Measurements from ENCODE around the gene ZNF583. TPM values are rescaled to one million over a fixed set of nuclear protein-coding genes. Genes with fewer than 3 reads are reported as not detected.

The ZNF583 gene
- total and polyA plus RNA-seq, 2 of the 13 experiments (the other 11 are each of a cell fraction or from before 2014, with no cell fraction given), result 0.65 to 5.3 TPM

GRCh38 chr19:56474308-56474707 lies 70.2 kb downstream of the ZNF583 start (continued):
- TF ChIP-seq NONO (IDR thresholded peaks at IDR 0.05) (no peak), NONO (CRISPR knock-in tag; conservative IDR thresholded peaks at IDR 0.05) (no peak), ARNT (IDR thresholded peaks at IDR 0.05) (no peak), TERF1 (CRISPR knock-in tag; IDR thresholded peaks at IDR 0.05) (no peak), AGO1 (IDR thresholded peaks at IDR 0.05; ENCODE audit: low read depth, low read length, poor library complexity, severe bottlenecking) (no peak), ZNF646 (CRISPR knock-in tag; IDR thresholded peaks at IDR 0.05) (no peak), NFRKB (IDR thresholded peaks at IDR 0.05) (no peak), TEAD3 (CRISPR knock-in tag; optimal IDR thresholded peaks at IDR 0.05; ENCODE audit: borderline replicate concordance) (no peak), ASH2L (IDR thresholded peaks at IDR 0.05; ENCODE audit: insufficient read length, low read depth, low read length) (no peak), RAD21 (CRISPR knock-in tag; IDR thresholded peaks at IDR 0.05) (no peak), ZBTB4 (CRISPR knock-in tag; IDR thresholded peaks at IDR 0.05; ENCODE audit: borderline replicate concordance) (no peak)

Measured in HepG2 (cell line).